Thyroid gland (tissue), 4 donors: Measurements from ENCODE around the gene GNAI1. TPM values are rescaled to one million over a fixed set of nuclear protein-coding genes. Genes with fewer than 3 reads are reported as not detected.

ENCODE experiments used
- DNase-seq, 2 donors: peaks; one replicate each; pipeline ENCODE4 v3.0.0-alpha.2; 2019
- H3K27ac ChIP-seq, 3 donors: fragments of 200-600 bp; sonication (generic); 1 replicate in 2 of 3; 2 replicates in 1 of 3; pipeline ENCODE4 v1.5.1; 2016 to 2019; ENCODE audit warnings: mild to moderate bottlenecking in 1 of 3, moderate library complexity in 1 of 3
- H3K27me3 ChIP-seq: fragments of 200-600 bp; sonication (generic); one replicate; pipeline ENCODE4 v1.5.1; 2019
- H3K36me3 ChIP-seq, 2 donors: fragments of 200-600 bp; sonication (generic); one replicate each; pipeline ENCODE4 v1.5.1; 2016 to 2019
- H3K4me1 ChIP-seq, 2 donors: fragments of 200-600 bp; sonication (generic); one replicate each; pipeline ENCODE4 v1.5.1; 2017 to 2019
- H3K4me3 ChIP-seq, 3 donors: fragments of 200-600 bp; sonication (generic); replicated peaks in 1 of 3; 1 replicate in 2 of 3; 2 replicates in 1 of 3; pipeline ENCODE4 v1.5.1; 2016; ENCODE audit warnings: mild to moderate bottlenecking in 1 of 3
- H3K9me3 ChIP-seq: fragments of 200-600 bp; sonication (generic); one replicate; pipeline ENCODE4 v1.5.1; 2017
- POLR2A ChIP-seq, 2 donors: fragments of 450-650 bp; IDR thresholded peaks; one replicate each; pipeline ENCODE4 v1.6.1; 2017; ENCODE audit warnings: antibody characterized with exemption in 2 of 2, mild to moderate bottlenecking in 2 of 2, moderate library complexity in 1 of 2
- WGBS, 2 donors: methylation state at CpG; one replicate each; pipeline ENCODE4 v1.1.5; 2017; 5-methylcytosine and 5-hydroxymethylcytosine counted together
- intact Hi-C: fragments of 100-400 bp; cut with DNase I; formaldehyde crosslinking; loops from one replicate; pipeline ENCODE4 v1.15.1; 2023
- total RNA-seq, 4 donors: library from RNA; depleted of rRNA; stranded (reverse); fragments of >200 nt; gene quantifications; one replicate each; pipeline ENCODE4 v1.2.3, GENCODE V29; 2016
- TF ChIP-seq, protein P1 (sequence below), 6 experiments: fragments of 200-600 bp in 3 of 6; fragments of 450-650 bp in 3 of 6; sonication (generic) in 3 of 6; IDR thresholded peaks; one replicate each; pipeline ENCODE4 v1.5.1; 2016 to 2019; ENCODE audit warnings: antibody characterized with exemption in 6 of 6, mild to moderate bottlenecking in 2 of 6, inconsistent platforms in 1 of 6, moderate library complexity in 1 of 6

The GNAI1 gene
- total RNA-seq, 4 donors from 2014 or later, result 32.1 to 52.7 (median 47.4) TPM

- Histone ChIP-seq H3K4me3 (no peak overlapping the region), H3K4me1 (peaks cover 14 to 28% of the 10 kb centered on the region in 2 donors), H3K36me3 (no peaks in the 10 kb centered on the region), H3K9me3 (no peaks in the 10 kb centered on the region), H3K27ac (no peak overlapping the region), H3K27me3 (no peaks in the 10 kb centered on the region)
- TF ChIP-seq, protein P1, sequence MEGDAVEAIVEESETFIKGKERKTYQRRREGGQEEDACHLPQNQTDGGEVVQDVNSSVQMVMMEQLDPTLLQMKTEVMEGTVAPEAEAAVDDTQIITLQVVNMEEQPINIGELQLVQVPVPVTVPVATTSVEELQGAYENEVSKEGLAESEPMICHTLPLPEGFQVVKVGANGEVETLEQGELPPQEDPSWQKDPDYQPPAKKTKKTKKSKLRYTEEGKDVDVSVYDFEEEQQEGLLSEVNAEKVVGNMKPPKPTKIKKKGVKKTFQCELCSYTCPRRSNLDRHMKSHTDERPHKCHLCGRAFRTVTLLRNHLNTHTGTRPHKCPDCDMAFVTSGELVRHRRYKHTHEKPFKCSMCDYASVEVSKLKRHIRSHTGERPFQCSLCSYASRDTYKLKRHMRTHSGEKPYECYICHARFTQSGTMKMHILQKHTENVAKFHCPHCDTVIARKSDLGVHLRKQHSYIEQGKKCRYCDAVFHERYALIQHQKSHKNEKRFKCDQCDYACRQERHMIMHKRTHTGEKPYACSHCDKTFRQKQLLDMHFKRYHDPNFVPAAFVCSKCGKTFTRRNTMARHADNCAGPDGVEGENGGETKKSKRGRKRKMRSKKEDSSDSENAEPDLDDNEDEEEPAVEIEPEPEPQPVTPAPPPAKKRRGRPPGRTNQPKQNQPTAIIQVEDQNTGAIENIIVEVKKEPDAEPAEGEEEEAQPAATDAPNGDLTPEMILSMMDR (IDR thresholded peaks at IDR 0.05), result no peak
- no peak for TF ChIP-seq POLR2A (IDR thresholded peaks at IDR 0.05)
- WGBS, 2 donors, result 96 to 97% methylated on average over 4 of the region's 4 CpGs
- intact Hi-C loops, result no loop called here
- DNase-seq, result no peak
These were observed 5.8 kb downstream of the GNAI1 start for GRCh38 chr7:80140388-80140787.

- Histone ChIP-seq H3K27ac (no peak overlapping the region), H3K36me3 (no peaks in the 10 kb centered on the region), H3K27me3 (no peaks in the 10 kb centered on the region), H3K4me3 (no peak overlapping the region), H3K9me3 (no peaks in the 10 kb centered on the region), H3K4me1 (peaks cover 18 to 37% of the 10 kb centered on the region in 2 donors)
- intact Hi-C loops, result no loop called here
- TF ChIP-seq, protein P1 (IDR thresholded peaks at IDR 0.05), result no peak
- no peak for TF ChIP-seq POLR2A (IDR thresholded peaks at IDR 0.05)
- WGBS, 2 donors, result 91 to 94% methylated on average over 2 of the region's 2 CpGs
- no peak for DNase-seq
These were observed 6.7 kb downstream of the GNAI1 start for GRCh38 chr7:80141376-80141775.

GRCh38 chr7:80142853-80143580, 8.4 kb downstream of the GNAI1 start:
- Histone ChIP-seq H3K4me3 (no peak overlapping the region), H3K4me1 (peaks cover 18 to 37% of the 10 kb centered on the region in 2 donors), H3K9me3 (no peaks in the 10 kb centered on the region), H3K27me3 (no peaks in the 10 kb centered on the region), H3K36me3 (no peaks in the 10 kb centered on the region), H3K27ac (no peak overlapping the region)
- no peak for DNase-seq
- WGBS, 2 donors, result 94 to 95% methylated on average over 1 of the region's 1 CpG
- intact Hi-C loops, result no loop called here
- TF ChIP-seq, protein P1 (IDR thresholded peaks at IDR 0.05), result no peak
- no peak for TF ChIP-seq POLR2A (IDR thresholded peaks at IDR 0.05)

- intact Hi-C loops, result no loop called here
- WGBS, 2 donors, result 60 to 68% methylated on average over 3 of the region's 3 CpGs
- Histone ChIP-seq H3K27me3 (no peaks in the 10 kb centered on the region), H3K4me1 (peaks cover 9 to 25% of the 10 kb centered on the region in 2 donors), H3K27ac (no peak overlapping the region), H3K36me3 (no peaks in the 10 kb centered on the region), H3K4me3 (no peak overlapping the region), H3K9me3 (no peaks in the 10 kb centered on the region)
- no peak for DNase-seq
- TF ChIP-seq, protein P1 (IDR thresholded peaks at IDR 0.05), result no peak
- no peak for TF ChIP-seq POLR2A (IDR thresholded peaks at IDR 0.05)
These were observed 11.3 kb downstream of the GNAI1 start for GRCh38 chr7:80145780-80146422.

DNA sequence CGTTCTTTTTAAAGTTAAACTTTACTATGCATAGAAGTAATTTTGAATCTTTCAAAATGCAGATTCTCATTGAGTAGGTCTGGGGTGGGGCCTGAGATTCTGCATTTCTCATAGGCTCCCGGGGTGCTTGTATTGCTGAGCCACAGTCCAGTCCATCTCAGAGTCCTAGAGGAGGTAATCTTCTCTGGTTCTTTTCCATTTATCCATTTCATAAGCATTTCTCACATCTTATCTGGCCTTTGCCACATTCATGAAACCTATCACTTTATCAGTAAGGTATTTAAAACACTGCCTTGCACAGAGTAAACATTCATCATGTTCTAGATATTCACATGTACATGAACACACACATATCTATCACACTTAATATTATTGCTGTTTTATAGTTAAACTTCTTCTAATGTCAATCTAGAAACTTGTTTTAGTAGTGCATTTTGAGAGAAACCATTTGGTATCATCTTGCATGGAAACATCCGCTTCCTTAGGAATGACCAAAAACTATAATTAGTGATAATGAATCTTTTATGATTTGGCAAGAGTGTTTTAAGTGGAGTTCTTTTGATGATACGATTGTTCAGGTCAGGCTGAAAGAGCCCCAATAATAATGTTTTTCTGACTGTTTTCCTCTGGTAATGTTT, 12.0 kb downstream of the GNAI1 start:
- Histone ChIP-seq H3K9me3 (no peaks in the 10 kb centered on the region), H3K4me3 (no peak overlapping the region), H3K4me1 (peaks cover 9 to 25% of the 10 kb centered on the region in 2 donors), H3K27me3 (no peaks in the 10 kb centered on the region), H3K27ac (no peak overlapping the region), H3K36me3 (no peaks in the 10 kb centered on the region)
- intact Hi-C loops, result no loop called here
- WGBS, 2 donors, result 83% methylated on average over 4 of the region's 4 CpGs
- no peak for DNase-seq
- TF ChIP-seq, protein P1 (IDR thresholded peaks at IDR 0.05), result no peak
- TF ChIP-seq POLR2A (IDR thresholded peaks at IDR 0.05), result no peak
